ENCODE measurements around the gene SMYD3. TPM values are rescaled to one million over a fixed set of nuclear protein-coding genes. Genes with fewer than 3 reads are reported as not detected.

SMYD3 gene
- total and polyA plus RNA-seq, 10 of the 15 experiments (the other 5 are each of a cell fraction or from before 2014, with no cell fraction given): 18.3 to 54.0 (median 24.8) TPM

DNA sequence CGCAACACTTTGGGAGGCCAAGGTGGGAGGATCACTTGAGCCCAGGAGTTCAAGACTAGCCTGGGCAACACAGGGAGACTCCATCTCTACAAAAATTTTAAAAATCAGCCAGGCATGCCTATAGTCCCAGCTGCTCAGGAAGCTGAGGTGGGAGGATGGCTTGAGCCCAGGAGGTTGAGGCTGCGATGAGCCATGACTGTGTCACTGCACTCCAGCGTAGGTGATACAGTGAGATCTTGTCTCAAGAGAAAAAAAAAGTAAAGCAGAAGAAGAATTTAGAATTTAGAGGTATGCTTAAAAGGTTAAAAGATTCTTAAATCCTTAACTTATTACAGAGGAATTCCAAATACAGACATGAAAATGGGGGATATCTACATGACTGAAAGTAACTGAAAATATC is 79.5 kb downstream of the SMYD3 start (continued):
- TF ChIP-seq, protein P1, sequence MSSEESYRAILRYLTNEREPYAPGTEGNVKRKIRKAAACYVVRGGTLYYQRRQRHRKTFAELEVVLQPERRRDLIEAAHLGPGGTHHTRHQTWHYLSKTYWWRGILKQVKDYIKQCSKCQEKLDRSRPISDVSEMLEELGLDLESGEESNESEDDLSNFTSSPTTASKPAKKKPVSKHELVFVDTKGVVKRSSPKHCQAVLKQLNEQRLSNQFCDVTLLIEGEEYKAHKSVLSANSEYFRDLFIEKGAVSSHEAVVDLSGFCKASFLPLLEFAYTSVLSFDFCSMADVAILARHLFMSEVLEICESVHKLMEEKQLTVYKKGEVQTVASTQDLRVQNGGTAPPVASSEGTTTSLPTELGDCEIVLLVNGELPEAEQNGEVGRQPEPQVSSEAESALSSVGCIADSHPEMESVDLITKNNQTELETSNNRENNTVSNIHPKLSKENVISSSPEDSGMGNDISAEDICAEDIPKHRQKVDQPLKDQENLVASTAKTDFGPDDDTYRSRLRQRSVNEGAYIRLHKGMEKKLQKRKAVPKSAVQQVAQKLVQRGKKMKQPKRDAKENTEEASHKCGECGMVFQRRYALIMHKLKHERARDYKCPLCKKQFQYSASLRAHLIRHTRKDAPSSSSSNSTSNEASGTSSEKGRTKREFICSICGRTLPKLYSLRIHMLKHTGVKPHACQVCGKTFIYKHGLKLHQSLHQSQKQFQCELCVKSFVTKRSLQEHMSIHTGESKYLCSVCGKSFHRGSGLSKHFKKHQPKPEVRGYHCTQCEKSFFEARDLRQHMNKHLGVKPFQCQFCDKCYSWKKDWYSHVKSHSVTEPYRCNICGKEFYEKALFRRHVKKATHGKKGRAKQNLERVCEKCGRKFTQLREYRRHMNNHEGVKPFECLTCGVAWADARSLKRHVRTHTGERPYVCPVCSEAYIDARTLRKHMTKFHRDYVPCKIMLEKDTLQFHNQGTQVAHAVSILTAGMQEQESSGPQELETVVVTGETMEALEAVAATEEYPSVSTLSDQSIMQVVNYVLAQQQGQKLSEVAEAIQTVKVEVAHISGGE (CRISPR knock-in tag; IDR thresholded peaks at IDR 0.05): no peak
- TF ChIP-seq CBFB (IDR thresholded peaks at IDR 0.05; ENCODE audit: low read depth) (no peak), MEF2B (IDR thresholded peaks at IDR 0.05; ENCODE audit: partially characterized antibody, poor library complexity, severe bottlenecking) (no peak)

DNA sequence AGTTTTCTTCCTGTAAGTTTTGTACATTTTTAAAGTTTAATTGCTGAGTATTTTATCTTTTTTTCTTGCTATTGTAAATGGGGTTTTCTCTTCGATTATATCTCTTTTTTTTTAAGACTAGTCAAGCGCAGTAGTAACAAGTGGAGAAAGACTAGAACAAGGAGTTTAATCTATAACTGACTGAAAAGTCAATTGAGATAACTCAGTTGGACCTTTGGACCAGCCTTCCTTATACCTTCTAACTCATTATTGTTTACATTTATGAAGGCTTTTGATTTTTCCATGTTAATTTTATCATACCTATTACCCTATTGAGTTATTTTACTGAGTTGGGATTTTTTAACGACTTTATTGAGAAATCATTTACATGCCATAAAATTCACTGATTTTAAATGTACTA is 81.2 kb downstream of the SMYD3 start:
- in situ Hi-C loops (cut with MboI): no loop called here
- TF ChIP-seq FOXK2 (IDR thresholded peaks at IDR 0.05) (no peak), CHD4 (IDR thresholded peaks at IDR 0.05) (no peak), ZNF384 (IDR thresholded peaks at IDR 0.05; ENCODE audit: borderline replicate concordance, low read depth, low read length) (no peak), LARP7 (IDR thresholded peaks at IDR 0.05) (no peak), PAX8 (IDR thresholded peaks at IDR 0.05) (no peak), RAD21 (IDR thresholded peaks at IDR 0.05; ENCODE audit: insufficient read depth, low read depth, low read length) (no peak), PAX5 (IDR thresholded peaks at IDR 0.05; ENCODE audit: borderline replicate concordance, low read depth, low read length) (no peak), NR2C1 (IDR thresholded peaks at IDR 0.05) (no peak), EGR1 (IDR thresholded peaks at IDR 0.05; ENCODE audit: borderline replicate concordance in 1 of 2, low read depth in 2 of 2, low read length in 2 of 2) (no peak)
- TF ChIP-seq, protein P2, sequence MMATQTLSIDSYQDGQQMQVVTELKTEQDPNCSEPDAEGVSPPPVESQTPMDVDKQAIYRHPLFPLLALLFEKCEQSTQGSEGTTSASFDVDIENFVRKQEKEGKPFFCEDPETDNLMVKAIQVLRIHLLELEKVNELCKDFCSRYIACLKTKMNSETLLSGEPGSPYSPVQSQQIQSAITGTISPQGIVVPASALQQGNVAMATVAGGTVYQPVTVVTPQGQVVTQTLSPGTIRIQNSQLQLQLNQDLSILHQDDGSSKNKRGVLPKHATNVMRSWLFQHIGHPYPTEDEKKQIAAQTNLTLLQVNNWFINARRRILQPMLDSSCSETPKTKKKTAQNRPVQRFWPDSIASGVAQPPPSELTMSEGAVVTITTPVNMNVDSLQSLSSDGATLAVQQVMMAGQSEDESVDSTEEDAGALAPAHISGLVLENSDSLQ (IDR thresholded peaks at IDR 0.05): no peak
- TF ChIP-seq, protein P3, sequence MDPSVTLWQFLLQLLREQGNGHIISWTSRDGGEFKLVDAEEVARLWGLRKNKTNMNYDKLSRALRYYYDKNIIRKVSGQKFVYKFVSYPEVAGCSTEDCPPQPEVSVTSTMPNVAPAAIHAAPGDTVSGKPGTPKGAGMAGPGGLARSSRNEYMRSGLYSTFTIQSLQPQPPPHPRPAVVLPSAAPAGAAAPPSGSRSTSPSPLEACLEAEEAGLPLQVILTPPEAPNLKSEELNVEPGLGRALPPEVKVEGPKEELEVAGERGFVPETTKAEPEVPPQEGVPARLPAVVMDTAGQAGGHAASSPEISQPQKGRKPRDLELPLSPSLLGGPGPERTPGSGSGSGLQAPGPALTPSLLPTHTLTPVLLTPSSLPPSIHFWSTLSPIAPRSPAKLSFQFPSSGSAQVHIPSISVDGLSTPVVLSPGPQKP (IDR thresholded peaks at IDR 0.05; ENCODE audit: low read depth, low read length): no peak
- TF ChIP-seq, protein P4, sequence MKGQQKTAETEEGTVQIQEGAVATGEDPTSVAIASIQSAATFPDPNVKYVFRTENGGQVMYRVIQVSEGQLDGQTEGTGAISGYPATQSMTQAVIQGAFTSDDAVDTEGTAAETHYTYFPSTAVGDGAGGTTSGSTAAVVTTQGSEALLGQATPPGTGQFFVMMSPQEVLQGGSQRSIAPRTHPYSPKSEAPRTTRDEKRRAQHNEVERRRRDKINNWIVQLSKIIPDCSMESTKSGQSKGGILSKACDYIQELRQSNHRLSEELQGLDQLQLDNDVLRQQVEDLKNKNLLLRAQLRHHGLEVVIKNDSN (IDR thresholded peaks at IDR 0.05; ENCODE audit: borderline replicate concordance, extremely low read length, insufficient read depth, low read depth, low read length): no peak

More for the DNA sequence above, 81.2 kb downstream of the SMYD3 start:
- TSS peak; percentile 47 for BruUV-seq (replicated peaks)
- Histone ChIP-seq H4K20me1 (ENCODE audit: control insufficient read depth, insufficient read depth) (no peaks in the 10 kb centered on the region), H3K9ac (ENCODE audit: control insufficient read depth, insufficient read depth, low read length) (no peak overlapping the region), H3K4me3 (no peak overlapping the region), H3K9me3 (replicated peaks; ENCODE audit: control insufficient read depth, insufficient read depth, low read length) (no peaks in the 10 kb centered on the region; the same call in 2 of the 3 replicates), H3K36me3 (ENCODE audit: control insufficient read depth in 2 of 2, insufficient read depth in 2 of 2, low read length in 1 of 2) (no peaks in the 10 kb centered on the region), H3K4me1 (ENCODE audit: control insufficient read depth, insufficient read depth, low read length) (peaks cover 10% of the 10 kb centered on the region), H3K4me2 (ENCODE audit: control insufficient read depth, insufficient read depth) (no peak overlapping the region), H3K79me2 (ENCODE audit: control insufficient read depth, insufficient read depth, low read length) (no peaks in the 10 kb centered on the region), H2AFZ (ENCODE audit: control insufficient read depth, low read depth, low read length) (no peak overlapping the region), H3K27ac (ENCODE audit: control insufficient read depth, insufficient read depth) (no peak overlapping the region), H3K27me3 (replicated peaks in 1 of 2; ENCODE audit: control insufficient read depth in 2 of 2, insufficient read depth in 2 of 2, low read length in 1 of 2) (no peaks in the 10 kb centered on the region)
- ChIA-PET RAD21 (ENCODE audit: unreplicated experiment) (no interaction called here), SMC1A (ENCODE audit: uncharacterized antibody, unreplicated experiment) (no interaction called here), POLR2A (no interaction called here), CTCF (interaction anchor here (0.6 kb wide), 1 partner anchor 30 kb away, joined by 3 read pairs; no protein-coding TSS in a partner anchor)
- peak; percentile 27 for FAIRE-seq
- ATAC-seq: no peak
- 90% methylated on average over 3 of the region's 3 CpGs for WGBS (ENCODE audit: insufficient coverage, insufficient replicate concordance, low lambda C conversion rate, missing lambda C conversion rate)
- intact Hi-C loops (cut with micrococcal nuclease; ENCODE audit: unreplicated experiment): no loop called here
- DNase-seq (ENCODE audit: low read depth, low spot score): no peak
